Sigmoid colon (tissue), 4 donors: Measurements from ENCODE around the gene KCTD16.

Source experiments
- CTCF ChIP-seq, 4 experiments: fragments of 450-650 bp in 3 of 4; fragments of 200-600 bp in 1 of 4; IDR thresholded peaks; one replicate each; pipeline ENCODE4 v1.5.1; 2016 to 2019; ENCODE audit warnings: antibody characterized with exemption in 4 of 4, mild to moderate bottlenecking in 3 of 4, moderate library complexity in 2 of 4
- EP300 ChIP-seq, 4 donors: sonication (generic); formaldehyde crosslinking; IDR thresholded peaks; one replicate each; pipeline ENCODE4 v1.6.1; 2017; ENCODE audit warnings: antibody characterized with exemption in 4 of 4
- POLR2A ChIP-seq, 2 donors: fragments of 450-650 bp; IDR thresholded peaks; one replicate each; pipeline ENCODE4 v1.6.1; 2016; ENCODE audit warnings: antibody characterized with exemption in 2 of 2, mild to moderate bottlenecking in 2 of 2, moderate library complexity in 2 of 2

DNA sequence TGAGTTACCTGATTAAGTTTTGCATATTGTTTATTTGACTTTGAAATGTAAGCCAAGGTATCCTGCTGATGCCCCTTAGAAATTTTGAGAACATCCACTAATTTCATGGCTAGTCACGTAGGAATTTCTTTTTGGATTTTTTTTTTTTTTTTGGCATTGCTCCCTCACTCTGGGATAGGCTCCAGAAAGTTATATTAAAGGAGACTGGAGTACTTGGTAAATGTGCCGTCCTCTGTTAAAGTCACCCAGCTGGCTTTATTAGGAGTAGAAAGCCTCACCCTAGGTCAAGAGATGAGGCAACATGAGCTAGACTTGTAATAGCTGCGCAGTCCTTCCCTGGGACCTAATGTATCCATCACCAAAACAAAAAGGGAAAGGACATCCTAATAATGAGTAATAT, 3.1 kb downstream of the KCTD16 start:
- TF ChIP-seq EP300 (IDR thresholded peaks at IDR 0.05), result no peak
- TF ChIP-seq CTCF (IDR thresholded peaks at IDR 0.05), result no peak
- TF ChIP-seq POLR2A (IDR thresholded peaks at IDR 0.05), result no peak
